Measurements from ENCODE around the gene MAN1A1. TPM values are rescaled to one million over a fixed set of nuclear protein-coding genes. Genes with fewer than 3 reads are reported as not detected.

MAN1A1 gene
- total and polyA plus RNA-seq, 2 of the 4 experiments (the other 2 are of a cell fraction), result 5.9 to 6.4 TPM

- TF ChIP-seq MAFK (IDR thresholded peaks at IDR 0.05; ENCODE audit: low read depth, low read length), result no peak
These were observed 80.1 kb downstream of the MAN1A1 start (continued) for GRCh38 chr6:119269266-119270103.

GRCh38 chr6:119267126-119267905, 82.2 kb downstream of the MAN1A1 start:
- no peak overlapping the region for H4K8ac ChIP-seq (ENCODE audit: low read depth in 2 of 2, low read length in 2 of 2)
- dilution Hi-C loops (cut with HindIII; ENCODE audit: low sequenced_read_pairs, unreplicated experiment) (no loop called here), intact Hi-C loops (cut with micrococcal nuclease) (no loop called here), in situ Hi-C loops (cut with MboI; ENCODE audit: low sequenced_read_pairs) (no loop called here)
- H2AK9ac ChIP-seq (replicated peaks; ENCODE audit: low read depth, low read length, poor library complexity), result no peak overlapping the region
- H2BK5ac ChIP-seq (ENCODE audit: low read depth, low read length, poor library complexity, severe bottlenecking), result no peak overlapping the region
- CTCF ChIA-PET, result no interaction called here
- H4K91ac ChIP-seq (ENCODE audit: insufficient read depth, low read depth, low read length), result no peak overlapping the region
- no peak overlapping the region for H3K23ac ChIP-seq (ENCODE audit: low read depth, low read length)
- H4K5ac ChIP-seq (ENCODE audit: low read depth, low read length), result no peak overlapping the region
- no peaks in the 10 kb centered on the region for H3K9me1 ChIP-seq (ENCODE audit: insufficient read depth, low read length)
- BruUV-seq (replicated peaks), result no TSS peak
- no peak overlapping the region for H2BK120ac ChIP-seq (ENCODE audit: low read depth, low read length)
- POLR2A ChIA-PET (ENCODE audit: unreplicated experiment), result no interaction called here
- H3K18ac ChIP-seq (ENCODE audit: low read depth, low read length), result no peak overlapping the region
- H3K4ac ChIP-seq (ENCODE audit: low read depth, low read length), result no peak overlapping the region
- no CpG with 5 or more reads among the region's 1 CpG for WGBS, 2 experiments (ENCODE audit: extremely low coverage in 2 of 2, insufficient read length in 1 of 2)
- H3K9ac ChIP-seq (ENCODE audit: low read depth, low read length), result no peak overlapping the region
- no peak overlapping the region for H3K4me3 ChIP-seq (ENCODE audit: insufficient read depth, low read depth, low read length)
- no peak overlapping the region for H2BK20ac ChIP-seq (ENCODE audit: low read depth, low read length)
- DNase-seq (no peak), ATAC-seq (ENCODE audit: low read depth) (no peak)
- H3K27ac ChIP-seq (ENCODE audit: insufficient read depth, low read length), result no peak overlapping the region
- peaks cover 4% of the 10 kb centered on the region; the same call in 1 of the 2 replicates for H3K9me3 ChIP-seq (ENCODE audit: control insufficient read depth, insufficient read depth, low read length)
- no peaks in the 10 kb centered on the region for H3K27me3 ChIP-seq (ENCODE audit: control insufficient read depth, insufficient read depth, low read length)
- H2AK5ac ChIP-seq (ENCODE audit: low read depth, low read length), result no peak overlapping the region
- no peaks in the 10 kb centered on the region for H3K79me1 ChIP-seq (ENCODE audit: low read depth in 1 of 2, low read length in 2 of 2)
- no peak overlapping the region; the same call in 1 of the 2 replicates for H3K56ac ChIP-seq (ENCODE audit: extremely low read depth, insufficient read depth, low read length)
- H3K4me2 ChIP-seq (ENCODE audit: low read depth, low read length), result no peak overlapping the region
- TF ChIP-seq USF2 (IDR thresholded peaks at IDR 0.05; ENCODE audit: low read depth, low read length) (no peak), SMC3 (IDR thresholded peaks at IDR 0.05; ENCODE audit: low read depth, low read length) (no peak)
- H3K14ac ChIP-seq (replicated peaks; ENCODE audit: low read depth, low read length), result no peak overlapping the region
- no peaks in the 10 kb centered on the region for H3K4me1 ChIP-seq (ENCODE audit: control insufficient read depth, insufficient read depth, low read length)
- H2AFZ ChIP-seq (replicated peaks; ENCODE audit: low read length, poor library complexity), result no peak overlapping the region
- H3K36me3 ChIP-seq (ENCODE audit: control insufficient read depth, insufficient read depth, low read length), result 0 out of 2 replicates have a peak, but pooled peaks cover 1% of the 10 kb centered on the region
- no peaks in the 10 kb centered on the region for H4K20me1 ChIP-seq (ENCODE audit: insufficient read depth, low read length)
- H2BK15ac ChIP-seq (ENCODE audit: low read depth, low read length), result no peak overlapping the region
